MV-4-11 (cell line): ENCODE data around the gene CBR1.
"Not testable (repeated sequence)": the region's sequence is repeated elsewhere in the genome, so short reads cannot be mapped to it uniquely, and the experiment has no call there.

Experiments used
- DNase-seq: peaks from one replicate; lab custom pipeline; 2025; lab: John Stamatoyannopoulos, UW

Gene CBR1

GRCh38 chr21:36048357-36048756 is 21.5 kb upstream of the CBR1 start:
- DNase-seq = no peak

DNA sequence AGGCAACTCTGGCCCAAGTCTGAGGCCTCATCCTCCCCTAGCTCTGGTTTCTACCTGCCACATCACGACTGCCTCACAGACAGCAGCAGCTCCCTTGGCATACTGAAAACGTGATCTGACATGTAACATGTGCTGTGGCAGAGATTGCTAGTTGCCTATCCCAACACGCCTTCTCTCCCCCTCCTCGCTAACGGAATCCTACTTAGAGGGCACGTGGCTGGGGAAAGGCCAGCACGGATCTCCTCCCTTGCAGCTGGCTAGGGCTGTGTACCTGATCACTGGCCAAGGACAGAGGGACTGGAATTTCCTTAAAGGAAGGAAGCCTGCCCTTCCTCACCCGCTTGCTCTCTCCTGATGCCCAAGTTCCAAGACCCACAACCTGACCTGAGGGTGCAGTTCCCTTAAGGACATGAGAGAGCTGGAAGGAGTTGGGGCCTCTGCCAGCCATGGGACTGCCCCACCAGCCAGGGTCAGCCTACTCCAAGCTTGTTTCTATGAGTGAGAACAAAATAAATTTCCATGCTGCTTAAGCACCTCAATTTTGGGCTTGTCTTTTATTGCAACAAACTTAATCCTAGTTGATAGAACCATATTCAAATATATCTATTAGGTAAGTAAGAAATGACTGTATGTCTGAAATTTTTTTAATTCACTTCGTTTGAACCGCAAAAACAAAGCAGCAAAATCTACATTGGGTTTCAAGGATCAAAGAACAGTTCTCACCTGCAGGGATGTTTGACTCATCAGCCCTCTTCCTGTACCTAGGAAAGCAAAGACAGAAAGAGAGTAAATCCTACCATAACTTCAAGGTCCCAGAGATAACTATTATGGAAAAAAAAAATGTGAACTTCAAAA is 16.7 kb upstream of the CBR1 start:
- DNase-seq = no peak

GRCh38 chr21:36053715-36054062 is 16.1 kb upstream of the CBR1 start:
- DNase-seq = no peak

GRCh38 chr21:36055551-36055950 is 14.3 kb upstream of the CBR1 start:
- no peak for DNase-seq

DNA sequence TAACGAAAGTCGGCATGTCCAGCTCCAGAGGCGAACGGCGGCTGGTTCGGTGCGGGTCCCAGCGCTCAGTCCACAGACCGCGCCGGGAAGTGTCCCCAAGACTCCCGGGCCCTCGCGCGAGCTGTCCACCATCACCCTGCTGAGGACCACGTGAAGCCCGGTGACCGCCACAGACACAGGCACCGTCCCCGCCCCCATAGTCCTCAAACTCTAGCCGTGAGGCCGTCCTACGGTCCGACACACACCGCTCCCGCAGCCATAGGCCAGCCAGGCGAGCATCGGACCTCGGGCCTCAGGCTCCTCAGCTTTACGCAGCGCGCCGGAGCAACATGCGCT is 10.0 kb upstream of the CBR1 start:
- peak; percentile 56 for DNase-seq

GRCh38 chr21:36060159-36060921 is 9.5 kb upstream of the CBR1 start, which contains the start of gene SETD4:
TSS of gene SETD4 (minus strand) at chr21:36060526. CDS start at chr21:36058888, 1,638 bp downstream.
- DNase-seq = peak; percentile 98

- DNase-seq = no peak
Observed at GRCh38 chr21:36061445-36061844, 8.4 kb upstream of the CBR1 start.

- no peak for DNase-seq
Observed at GRCh38 chr21:36063375-36064084, 6.3 kb upstream of the CBR1 start.

GRCh38 chr21:36064085-36064460 is 5.8 kb upstream of the CBR1 start:
- DNase-seq = no peak

DNA sequence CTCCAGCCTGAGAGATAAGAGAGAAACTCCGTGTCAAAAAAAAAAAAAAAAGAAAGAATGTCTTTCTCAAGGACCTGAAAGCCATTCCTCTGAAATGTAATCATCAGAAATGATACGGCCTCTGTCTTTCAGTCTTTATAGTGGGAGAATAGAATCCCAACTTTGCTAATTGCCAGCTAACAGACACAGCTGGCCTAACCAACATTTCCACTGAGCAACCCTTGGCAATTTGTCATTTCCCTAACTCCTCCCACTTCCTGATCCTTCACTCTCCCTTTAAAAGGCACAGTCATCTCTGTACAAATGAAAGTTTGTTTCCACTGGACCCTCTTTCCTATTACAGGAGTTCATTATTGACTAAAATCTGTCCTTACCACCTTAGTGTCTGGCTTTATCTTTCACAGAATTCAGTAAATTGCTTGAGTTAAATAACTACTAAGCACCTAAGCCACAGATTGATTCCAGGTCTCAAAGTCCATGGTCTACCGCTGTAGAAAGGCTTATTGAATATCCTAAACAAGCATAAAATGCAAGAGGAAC is 4.3 kb upstream of the CBR1 start:
- peak; percentile 69 for DNase-seq

- DNase-seq = no peak
Observed at GRCh38 chr21:36068748-36069398, 951 bp upstream of the CBR1 start.

- DNase-seq = no peak
Observed at GRCh38 chr21:36070999-36071398, 1.2 kb downstream of the CBR1 start.

GRCh38 chr21:36072453-36073162 is 2.8 kb downstream of the CBR1 start:
- DNase-seq = no peak

GRCh38 chr21:36073181-36073580 is 3.4 kb downstream of the CBR1 start:
- no peak for DNase-seq

DNA sequence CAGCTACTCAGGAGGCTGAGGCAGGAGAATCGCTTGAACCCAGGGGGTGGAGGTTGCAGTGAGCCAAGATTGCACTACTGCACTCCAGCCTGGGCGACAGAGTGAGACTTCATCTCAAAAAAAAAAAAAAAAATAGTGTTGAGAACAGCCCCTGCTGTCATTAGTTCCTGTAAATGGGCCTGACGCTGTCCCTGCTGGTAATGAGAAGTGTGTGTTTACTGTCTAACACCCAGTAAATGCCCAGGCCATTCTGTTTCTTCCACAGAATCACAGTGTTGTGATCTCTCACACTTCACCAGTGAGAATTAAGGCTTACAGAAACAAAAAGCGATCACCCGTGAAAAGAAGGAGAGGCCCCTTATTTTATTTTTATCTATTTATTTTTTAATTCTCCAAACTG is 4.1 kb downstream of the CBR1 start:
- DNase-seq = not testable (repeated sequence)

- no peak for DNase-seq
Observed at GRCh38 chr21:36075171-36075570, 5.3 kb downstream of the CBR1 start.

GRCh38 chr21:36075953-36076352 is 6.1 kb downstream of the CBR1 start:
- no peak for DNase-seq

GRCh38 chr21:36076878-36077655 is 7.2 kb downstream of the CBR1 start:
- peak; percentile 74 for DNase-seq

DNA sequence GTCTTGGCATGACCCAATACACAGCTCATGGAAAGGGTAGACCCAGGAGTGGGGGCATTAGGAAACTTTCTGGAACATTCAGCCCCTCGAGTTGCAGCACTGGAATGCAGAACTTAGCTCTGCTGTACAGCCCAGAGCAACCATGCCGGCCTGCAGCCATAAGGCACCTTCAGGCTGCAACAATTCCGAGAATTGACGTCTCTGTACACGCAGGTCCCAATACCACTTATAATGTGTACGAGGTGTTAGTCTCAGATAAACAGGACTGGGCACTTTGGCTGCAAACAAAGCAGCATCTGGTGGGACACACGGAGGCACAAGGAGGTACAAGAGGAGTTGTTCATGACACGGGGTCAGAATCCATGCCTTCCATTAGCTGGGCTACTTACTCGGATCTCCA is 7.9 kb downstream of the CBR1 start:
- no peak for DNase-seq

DNA sequence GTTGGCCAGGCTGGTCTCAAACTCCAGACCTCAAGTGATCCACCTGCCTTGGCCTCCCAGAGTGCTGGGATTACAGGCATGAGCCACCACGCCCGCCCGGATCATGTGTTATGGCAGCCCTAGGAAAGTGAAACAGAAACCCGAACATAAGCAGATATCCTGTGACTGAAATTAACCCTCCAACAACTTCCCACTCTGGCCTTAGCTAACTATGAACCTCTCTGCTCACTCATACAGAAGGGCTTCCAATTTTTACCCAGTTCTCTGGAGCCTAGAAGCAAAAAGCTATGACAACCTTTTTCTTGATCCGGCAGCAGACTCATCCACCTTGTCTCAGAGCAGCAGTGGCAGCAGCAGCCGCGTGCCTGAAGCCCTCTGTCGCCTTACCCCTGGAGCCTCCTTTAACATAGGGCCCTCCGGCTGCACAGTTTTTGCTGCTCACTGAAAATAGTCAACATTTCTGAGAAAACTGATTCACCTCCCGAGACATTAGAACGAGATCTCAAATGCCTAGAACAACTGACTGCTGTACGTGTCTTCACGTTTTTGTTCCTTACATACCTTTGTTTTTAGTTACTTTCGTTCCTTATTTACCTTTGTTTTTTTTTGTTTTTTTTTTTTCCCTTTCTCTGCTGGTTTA is 9.3 kb downstream of the CBR1 start:
- DNase-seq = peak; percentile 82
